SU-DHL-6 (cell line): ENCODE data around the gene PTTG1IP.

Experiments
- CTCF ChIP-seq: fragments of 200-600 bp; sonication (generic); IDR thresholded peaks from one replicate; pipeline ENCODE4 v1.5.1; 2017; ENCODE audit warnings: antibody characterized with exemption, mild to moderate bottlenecking, low read length, moderate library complexity; ENCODE audit not compliant: insufficient read depth, poor library complexity, severe bottlenecking
- EZH2phosphoT487 ChIP-seq: fragments of 200-600 bp; sonication (generic), shearing (Covaris generic); conservative IDR thresholded peaks from 2 replicates; pipeline ENCODE4 v1.6.1; 2018; ENCODE audit warnings: mild to moderate bottlenecking, antibody characterized with exemption, low read length, moderate library complexity, mixed read lengths

GRCh38 chr21:44870748-44871495 is 2.6 kb downstream of the PTTG1IP start:
- TF ChIP-seq EZH2phosphoT487 (no peak), CTCF (no peak)
